Measurements from ENCODE around the gene FGFR3.
A peak's percentile ranks its signal among the peaks of the same experiment; 100 is the strongest.

FGFR3 gene

DNA sequence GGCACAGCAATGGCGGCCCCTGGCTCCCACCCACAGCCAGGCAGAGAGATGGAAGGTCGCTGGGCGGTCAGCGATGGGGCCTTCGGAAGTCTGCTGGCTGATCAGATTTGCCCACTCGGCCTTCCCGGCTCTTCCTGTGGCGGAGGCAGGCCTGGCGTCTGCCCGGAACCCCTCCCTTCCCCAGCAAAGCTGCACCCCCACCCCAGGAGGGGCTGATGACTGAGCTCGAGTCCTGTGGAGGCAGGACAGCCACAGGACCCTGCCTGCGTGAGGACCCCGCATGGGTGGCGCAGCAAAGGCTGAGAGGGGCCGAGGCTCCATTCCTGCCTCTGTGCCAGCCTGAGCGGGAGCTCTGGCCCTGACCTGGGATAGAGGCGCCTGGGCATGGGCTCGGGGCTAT lies 37.0 kb upstream of the FGFR3 start:
- no peak for DNase-seq (ENCODE audit: low read depth in 2 of 3, low spot score in 1 of 3)

DNA sequence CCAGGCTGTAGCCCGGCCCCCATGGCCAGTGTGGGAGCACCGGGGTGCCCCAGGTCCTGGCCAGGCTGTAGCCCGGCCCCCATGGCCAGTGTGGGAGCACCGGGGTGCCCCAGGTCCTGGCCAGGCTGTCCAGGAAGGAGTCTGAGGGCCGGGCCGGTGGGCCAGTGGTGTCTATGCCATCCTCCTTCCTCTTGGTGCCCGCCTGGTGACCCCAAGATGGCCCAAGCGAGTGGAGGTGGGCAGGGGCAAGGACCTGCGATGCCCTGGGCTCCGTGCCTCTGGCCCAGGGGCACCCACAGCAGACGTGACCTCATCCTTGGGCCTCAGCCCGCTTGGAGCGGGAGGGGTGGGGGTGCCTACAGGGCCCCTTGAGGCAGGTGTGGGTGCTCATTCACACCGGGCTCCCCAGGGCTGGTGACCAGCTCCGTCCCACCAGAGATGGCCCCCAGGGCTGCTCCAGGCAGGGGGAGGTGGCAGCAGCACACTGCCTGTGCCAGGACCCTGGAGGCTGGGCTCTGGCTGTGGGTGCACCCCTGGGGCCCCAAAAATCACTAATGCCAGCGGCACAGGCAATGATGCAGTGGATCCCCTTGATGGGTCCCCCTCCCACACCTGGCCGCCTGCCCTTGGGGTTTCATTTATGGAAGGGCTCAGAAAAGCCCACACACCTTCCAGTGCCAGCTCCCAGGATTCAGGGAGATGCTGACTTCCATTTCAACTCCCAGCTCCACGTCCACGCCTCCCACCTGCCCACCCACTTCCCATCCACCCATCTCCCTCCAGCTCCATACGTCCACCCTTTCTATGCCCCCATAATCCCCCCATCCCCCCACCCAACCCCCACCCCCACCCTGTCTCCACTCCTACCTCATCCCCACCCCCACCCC lies 36.0 kb upstream of the FGFR3 start:
- DNase-seq (ENCODE audit: low read depth in 2 of 3, low spot score in 1 of 3), result no peak

DNA sequence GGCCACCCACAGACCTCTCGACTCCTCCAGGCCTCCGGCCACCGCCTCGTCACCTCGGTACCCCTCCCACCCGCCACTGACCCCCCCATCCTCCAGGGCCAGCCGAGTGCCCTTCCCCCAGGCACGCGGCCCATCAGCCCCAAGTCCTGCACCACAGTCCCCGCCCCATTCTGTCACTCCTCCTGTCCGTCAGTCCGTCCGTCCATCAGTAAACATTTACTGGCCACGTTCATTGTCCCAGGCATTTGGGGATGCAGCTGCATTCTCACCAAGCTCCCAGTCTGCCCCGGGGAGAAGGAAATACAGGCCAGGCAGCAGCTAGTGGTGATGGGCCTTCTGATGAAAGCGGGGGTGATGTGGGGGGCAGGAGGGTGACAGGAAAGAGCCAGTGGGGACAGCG lies 35.3 kb upstream of the FGFR3 start:
- no peak for DNase-seq (ENCODE audit: low read depth in 2 of 3, low spot score in 1 of 3)

DNA sequence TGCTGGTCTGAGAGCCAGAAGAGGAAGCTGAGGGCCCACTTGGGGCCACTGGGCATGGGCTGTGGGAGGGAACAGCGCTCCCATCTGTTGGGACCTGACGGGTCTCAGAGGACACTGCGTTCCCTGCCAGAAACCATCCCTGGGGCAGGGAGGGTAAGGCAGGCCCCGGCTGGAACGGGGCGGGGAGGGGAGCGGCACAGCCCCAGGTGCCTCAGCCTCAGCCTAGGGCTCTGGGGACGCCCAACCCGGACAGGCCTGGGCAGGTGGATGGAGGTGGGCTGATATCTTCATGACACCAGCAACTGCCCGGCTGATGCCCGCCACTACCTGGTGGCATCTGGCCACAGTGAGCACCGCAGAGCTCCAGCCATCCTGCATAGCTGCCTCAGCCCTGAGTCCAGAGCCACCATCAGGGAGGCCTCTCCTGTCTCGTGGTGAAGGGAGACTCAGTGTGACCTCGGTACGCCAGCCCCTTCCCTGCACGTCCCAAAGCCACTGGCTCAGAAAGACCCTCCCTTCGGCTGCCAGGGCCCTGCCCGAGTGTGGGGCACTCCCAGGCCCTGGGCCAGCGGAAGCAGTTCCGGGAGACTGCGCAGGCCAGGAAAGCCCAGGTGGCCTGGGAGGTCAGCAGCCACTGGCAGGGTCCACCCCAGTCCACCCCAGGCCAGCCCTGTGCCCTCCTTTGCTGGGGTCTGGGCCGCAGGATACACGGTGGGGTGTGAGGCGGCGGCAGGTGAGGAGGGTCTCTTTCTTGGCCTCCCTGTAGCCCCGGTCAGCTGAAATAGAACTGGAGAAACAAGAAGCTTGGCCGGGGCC lies 34.6 kb upstream of the FGFR3 start:
- DNase-seq (ENCODE audit: low read depth in 2 of 3, low spot score in 1 of 3), result no peak

DNA sequence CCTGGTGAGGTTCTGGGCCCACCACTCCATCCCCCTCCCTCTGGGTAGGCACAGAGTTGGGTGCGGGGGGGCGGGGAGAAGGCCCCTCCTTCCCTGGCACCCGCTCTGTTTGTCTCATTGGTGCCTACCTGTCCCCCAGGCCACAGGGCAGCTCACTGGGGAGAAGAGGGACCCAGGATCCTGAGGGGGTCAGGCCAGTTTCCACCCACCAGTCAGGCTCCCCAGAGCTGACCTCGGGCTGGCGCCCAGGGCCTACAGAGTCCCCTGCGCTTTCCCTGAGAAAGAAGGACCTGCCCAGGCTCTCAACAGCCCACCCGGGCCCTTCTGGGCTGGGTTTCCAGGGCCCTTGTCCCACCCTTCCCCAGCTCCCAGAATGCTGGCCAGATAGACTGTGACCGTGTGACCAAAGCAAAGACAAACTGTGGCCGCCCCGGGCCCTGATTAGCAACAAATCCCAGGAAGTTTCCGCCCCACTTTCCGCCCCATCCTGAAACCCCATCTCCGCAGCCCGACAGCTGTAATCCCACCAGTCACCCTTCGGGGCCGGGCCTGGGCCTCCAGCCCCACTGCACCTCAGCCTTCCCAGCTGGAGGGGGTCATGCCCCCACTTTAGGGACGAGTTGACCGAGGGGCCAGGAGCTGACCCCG lies 33.8 kb upstream of the FGFR3 start:
- no peak for DNase-seq (ENCODE audit: low read depth in 2 of 3, low spot score in 1 of 3)

DNA sequence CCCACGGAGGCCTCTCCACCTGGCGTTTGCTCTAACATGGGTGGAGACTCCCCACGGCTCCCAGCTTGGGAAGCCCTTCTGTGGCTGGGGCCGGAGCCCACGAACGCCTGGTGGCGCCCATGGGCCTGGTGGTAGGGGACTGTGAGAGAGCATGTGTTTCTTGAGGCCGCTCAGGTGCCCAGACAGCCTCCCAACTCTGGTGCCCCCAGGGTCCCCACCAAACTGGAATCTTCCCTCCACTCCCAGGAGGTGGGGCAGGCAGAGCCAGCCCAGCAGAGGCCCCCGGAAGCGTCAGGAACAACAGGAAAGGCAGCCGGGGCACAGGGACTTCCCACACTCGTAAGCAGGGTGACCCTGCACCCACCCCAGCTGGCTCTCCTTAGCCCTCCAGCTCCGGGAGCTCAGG lies 33.3 kb upstream of the FGFR3 start:
- no peak for DNase-seq (ENCODE audit: low read depth in 2 of 3, low spot score in 1 of 3)

DNA sequence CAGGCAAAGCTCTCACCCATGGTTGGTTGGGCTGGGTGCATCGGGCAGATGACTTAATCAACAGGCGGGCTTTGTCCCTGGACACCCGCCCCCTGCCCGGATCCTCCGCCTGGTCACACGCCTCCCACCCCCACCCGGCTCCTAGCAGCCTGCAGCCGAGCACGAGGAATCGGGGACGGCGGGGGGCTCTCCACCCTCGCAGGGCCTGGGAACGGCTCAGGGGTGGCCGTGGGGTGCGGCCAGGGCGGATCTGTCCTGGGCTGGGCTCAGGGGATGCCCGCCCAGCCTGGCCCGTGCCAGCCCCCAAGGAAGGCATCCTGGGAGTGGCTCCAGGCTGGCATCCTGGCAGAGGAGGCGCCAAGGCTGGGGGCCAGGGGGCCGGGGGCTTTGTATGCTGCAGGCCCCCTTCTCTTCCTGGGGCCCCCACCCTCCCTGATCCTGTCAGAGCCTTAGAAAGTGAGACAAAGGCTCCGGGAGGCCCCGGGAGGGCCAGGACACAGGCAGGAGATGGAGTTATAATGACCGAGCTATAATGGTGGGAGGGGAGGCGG lies 32.5 kb upstream of the FGFR3 start:
- DNase-seq (ENCODE audit: low read depth in 2 of 3, low spot score in 1 of 3), result no peak

DNA sequence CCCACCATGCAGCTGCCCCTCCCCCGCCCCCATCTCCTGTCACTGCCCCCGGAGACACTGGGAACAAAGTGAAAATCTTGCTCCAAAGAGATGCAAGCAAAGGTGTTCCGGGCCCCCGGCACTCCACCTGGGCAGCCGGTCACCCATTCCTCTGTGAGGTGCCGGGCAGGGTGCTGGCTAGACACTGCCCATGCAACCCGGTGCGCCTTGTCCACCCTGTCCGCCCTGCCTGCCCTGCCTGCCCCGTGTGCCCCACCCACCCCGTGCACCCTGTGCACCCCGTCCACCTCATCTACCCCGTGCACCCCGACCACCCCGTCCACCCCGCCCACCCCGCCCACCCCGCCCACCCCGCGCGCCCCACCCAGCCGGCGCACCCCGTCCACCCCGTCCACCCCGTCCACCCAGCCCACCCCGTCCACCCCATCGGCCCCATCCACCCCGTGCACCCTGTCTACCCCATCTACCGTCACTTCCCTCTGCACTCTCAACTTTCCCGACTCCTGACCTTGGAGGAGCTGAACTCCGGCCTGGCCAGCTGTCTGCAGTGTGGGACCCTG lies 31.9 kb upstream of the FGFR3 start:
- no peak for DNase-seq (ENCODE audit: low read depth in 2 of 3, low spot score in 1 of 3)

DNA sequence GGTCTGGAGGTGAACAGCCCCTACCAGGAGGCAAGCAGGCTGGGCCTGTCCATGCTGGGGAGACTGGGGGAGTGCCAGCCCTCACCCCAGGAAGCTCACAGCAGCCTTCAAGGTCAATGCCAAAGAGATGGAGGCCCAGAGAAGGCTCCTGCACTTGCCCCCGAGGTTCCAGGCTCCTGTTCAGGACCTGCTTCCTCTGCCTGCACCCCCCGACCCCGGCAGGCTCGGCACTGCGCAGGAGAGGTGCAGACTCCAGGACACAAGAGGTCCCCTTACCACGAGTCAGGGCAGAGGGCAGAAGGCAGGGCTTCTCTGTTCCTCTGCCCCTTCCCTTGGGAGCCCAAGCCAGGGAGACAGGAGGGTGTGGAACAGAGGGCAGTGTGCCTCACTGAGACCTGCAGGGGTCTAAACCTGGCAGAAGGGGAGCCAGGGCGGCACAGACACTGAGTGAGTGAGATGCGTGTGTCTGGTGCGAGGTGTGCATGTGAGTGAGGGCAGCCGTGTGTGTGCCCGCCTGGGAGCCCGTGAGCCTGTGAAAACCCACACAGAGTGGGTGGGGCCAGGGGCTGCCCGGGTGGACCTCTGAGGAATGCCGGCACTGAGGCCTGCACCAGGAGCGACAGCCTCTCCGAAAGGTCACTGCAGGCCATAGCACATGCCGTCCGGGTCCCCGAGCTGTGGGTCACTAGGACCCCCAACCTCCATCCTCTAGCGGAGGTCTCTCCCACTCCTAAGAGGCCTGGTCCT lies 30.7 kb upstream of the FGFR3 start:
- no peak for DNase-seq (ENCODE audit: low read depth in 2 of 3, low spot score in 1 of 3)

DNA sequence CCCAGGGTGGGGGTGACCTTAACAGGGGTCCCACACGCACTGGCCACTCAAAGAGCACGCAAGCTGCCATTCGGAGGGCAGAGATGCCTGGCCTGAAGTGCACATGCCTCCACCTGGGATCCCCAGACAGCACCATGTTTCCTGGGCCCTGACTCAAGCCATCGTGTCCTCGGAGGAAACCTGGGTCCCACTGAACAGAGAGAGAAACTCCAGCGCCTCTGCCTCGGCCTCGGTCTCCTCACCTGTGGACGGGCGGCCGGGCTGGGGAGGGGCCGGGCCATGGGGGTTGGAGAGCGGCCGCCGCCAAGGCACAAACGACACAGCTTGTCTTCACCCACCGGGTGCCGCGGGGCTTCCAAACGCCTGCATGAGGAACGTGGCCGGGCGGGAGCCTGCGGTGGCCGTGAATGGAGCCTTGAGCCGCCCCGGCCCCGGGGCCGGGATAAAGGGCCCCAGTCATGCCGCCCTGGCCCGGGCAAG lies 30.0 kb upstream of the FGFR3 start:
- no peak for DNase-seq (ENCODE audit: low read depth in 2 of 3, low spot score in 1 of 3)

DNA sequence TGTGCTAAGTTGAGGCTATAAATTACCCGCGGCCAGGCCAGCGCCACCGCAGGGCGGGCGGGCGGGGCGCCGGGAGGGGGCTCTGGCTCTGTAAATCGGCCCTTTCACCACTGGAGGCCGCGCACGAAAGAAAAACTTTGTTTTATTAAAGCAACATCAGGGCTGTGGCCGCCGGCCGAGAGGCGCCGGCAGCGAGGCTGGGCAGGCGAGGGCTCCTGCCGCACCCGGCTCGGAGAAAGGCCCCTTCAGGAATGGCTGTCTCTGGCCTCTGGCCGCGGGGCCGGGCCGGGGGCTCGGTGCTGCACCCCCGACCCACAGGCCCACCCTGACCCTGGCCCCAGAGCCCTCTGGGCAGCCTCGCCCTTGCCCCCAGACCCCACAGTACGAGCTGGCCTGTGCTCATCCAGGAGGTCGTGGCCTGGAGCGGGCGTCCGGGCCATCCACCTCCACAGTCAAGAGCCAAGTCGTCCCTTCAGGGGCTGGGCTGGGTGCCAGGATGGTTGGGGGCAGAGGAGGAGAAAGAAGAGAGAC lies 29.5 kb upstream of the FGFR3 start:
- DNase-seq (ENCODE audit: low read depth in 2 of 3, low spot score in 1 of 3), result no peak

DNA sequence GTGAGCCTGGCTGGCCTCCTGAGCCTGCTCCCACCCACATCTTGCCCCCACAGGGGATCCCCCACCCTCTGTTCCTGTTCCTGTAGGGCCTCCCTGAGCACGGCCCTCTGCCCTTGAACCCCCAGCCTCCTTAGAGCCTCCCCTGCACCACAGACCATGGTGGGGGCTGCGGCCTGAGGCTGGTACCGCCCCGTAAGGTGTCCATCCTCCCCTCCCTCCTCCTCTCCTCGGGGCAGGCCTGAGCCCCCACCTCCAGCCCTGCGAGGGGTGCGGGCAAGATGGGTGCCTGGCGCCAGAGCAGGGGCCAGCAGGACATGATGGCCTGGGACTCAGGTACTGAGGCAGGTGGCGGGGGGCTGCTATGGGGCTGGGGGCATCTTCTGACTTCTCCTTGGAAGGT lies 28.4 kb upstream of the FGFR3 start:
- no peak for DNase-seq (ENCODE audit: low read depth in 2 of 3, low spot score in 1 of 3)

DNA sequence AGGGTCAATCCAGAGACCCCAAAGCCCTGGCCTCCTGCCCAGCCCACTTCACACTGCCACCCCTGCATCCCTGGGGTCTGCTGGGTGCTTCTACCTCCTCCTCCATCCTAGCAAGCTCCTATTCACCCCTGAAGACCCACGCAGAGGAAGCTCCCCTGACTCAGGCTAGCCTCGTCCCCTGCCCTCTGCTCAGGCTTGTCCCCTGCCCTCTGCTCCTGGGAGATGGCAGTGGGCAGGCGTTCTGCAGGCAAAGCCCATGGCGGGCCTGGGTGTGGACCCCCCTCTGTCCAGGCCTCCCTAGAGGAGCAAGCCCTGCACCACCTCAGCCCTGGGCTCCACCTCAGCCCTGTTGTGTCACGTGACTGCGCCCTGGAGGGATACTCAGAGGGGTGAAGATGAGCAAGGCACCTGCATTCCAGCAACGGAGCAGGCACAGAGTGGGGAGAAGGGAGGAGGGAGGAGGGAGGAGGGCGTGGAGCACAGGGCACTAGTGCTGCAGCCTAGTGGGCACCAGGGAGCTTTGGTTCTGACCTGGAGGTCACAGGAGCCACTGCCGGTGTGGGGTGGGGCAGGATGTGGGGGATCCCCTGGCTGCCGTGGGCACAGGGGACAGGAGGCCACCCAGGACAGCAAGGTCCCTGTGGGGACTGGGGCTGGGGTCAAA lies 27.6 kb upstream of the FGFR3 start:
- no peak for DNase-seq (ENCODE audit: low read depth in 2 of 3, low spot score in 1 of 3)

DNA sequence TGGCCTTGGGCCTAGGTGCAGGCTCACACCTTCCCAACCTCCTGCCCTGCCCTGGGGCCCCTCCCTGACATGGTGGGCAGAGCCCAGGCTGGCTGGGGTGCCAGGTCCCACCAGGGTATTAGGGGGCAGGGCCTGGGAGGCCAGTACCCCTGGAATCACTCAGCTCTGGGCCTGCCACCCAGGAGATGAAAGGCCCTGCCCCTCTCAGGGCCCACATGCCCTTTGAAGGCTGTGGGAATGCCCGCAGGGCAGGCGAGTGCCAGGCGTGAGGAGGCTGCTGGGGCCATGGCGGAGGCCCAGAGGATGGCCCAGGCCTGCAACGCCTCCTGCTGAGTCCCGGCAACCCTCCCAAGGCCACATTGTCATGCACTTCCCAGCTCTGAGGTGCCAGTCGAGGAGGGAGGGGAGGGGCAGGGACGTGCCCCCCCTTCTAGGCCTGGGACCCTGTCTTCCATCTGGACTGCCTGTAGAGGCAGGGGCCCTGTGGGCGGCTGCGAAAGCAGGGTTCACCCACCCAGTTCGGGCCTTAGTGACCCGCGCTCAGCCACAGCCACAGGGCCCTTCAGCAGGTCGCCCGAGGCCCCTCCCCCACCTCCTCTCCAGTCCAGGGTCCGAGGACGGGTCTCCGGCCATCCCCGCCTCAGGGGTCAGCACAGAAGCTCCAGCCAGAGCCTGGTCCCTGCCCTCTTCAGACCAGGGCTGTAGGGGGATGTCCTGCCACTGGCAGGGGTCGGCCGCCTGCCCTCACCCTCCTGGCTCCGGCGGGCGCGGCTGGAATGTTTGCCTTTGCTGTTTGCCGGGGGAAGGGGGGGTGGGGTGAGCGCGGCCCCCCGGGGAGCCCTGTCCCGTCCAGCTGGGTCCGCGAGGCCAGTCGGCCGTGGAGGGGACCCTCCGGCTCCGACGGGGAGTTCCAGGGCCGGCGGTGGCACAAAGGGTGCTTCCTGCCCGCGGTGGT lies 26.7 kb upstream of the FGFR3 start:
- DNase-seq (ENCODE audit: low read depth in 2 of 3, low spot score in 1 of 3), result no peak

DNA sequence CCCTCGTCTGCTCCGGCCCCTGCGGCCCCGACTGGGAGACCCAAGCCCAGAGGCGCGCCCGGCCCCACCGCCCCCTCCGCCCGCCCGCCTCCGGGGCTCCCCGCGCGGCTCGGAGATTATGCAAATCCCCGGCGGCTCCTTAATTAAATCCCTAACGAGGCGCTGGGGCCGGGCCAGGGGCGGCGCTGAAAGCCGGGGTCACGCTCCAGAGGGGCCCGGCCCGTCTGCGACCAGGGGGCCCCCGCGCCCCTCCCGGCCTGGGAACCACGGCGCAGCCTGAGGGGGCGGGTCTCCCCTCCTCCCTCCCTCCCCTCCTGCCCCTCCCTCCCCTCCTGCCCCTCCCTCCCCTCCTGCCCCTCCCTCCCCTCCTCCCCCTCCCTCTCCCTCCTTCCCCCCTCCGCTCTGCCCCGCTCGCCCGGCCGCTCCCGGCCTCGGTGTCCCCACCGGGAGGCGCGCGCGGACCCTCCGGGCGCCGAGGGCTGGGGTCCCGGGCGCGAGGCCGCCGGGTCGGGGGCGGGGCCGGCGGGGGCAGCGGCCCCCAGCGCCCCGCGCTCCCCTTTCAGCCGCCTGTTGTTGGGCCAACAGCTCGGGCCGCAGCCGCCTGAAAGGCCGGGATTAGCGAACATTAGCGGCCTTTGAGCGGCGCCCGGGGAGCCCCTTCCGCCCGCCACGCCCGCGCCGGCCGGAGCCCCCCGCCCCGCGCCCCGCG lies 25.9 kb upstream of the FGFR3 start:
- no peak for DNase-seq (ENCODE audit: low read depth in 2 of 3, low spot score in 1 of 3)

DNA sequence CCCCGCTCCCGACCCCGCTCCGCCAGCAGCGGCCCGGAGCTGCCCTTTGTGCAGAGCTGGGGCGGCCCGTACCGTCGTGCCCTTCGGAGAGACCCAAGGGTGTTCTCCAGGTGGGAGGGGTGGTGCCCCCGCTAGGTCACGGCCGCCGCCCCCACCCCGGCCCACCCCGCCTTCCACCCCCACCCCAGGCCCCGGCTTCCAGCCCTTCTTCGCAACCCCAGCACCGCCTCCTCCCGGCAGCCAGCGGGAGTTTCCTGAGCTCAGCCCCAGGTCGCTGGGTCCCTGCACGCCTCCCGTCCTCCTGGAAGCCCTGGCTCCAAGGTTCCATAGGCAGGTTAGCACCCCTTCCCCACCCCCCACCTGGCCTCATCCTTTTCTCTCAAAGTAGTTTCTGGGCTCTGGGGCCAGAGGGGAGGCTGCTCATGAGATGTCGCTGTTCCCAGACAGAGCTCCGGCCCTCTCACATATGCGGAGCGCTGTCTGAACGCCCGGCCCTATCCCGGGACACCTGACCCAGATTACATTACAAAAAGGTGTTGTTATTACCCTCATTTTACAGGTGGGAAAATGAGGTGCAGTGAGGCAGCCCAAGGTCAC lies 25.2 kb upstream of the FGFR3 start:
- DNase-seq (ENCODE audit: low read depth in 2 of 3, low spot score in 1 of 3), result peak in 1 of 3 donors; percentile 28

DNA sequence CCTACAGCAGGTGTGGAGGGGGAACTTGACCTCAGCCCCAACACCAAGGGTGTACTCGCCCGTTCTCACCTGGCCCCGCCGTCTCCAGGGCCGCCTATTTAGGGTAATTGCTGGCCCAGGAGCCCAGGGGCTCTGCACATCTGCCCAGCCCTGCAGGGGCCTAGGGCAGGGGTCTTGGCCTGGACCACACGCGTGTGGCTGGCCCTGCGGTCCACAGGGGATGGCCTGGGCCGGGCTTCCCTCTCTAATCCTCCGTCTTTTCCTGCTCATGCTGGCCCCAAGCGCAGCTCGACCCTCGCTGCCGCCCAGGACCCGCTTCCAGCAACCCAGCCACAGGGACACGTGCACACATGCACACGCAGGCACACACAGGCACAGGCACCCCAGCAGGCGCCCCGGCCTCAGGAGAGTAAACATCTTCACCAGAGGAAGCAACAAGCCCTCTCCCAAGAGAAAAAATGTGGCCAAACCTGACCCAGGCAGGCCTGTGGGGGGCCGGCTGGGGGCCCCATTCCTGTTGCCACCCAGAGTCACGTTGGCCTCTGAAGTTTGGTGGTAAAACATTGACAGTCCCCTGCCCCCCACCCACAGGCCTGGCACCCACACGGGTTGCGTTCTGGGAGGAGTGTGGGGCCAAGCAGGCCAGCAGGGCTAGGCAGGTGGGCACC lies 24.6 kb upstream of the FGFR3 start:
- DNase-seq (ENCODE audit: low read depth in 2 of 3, low spot score in 1 of 3), result no peak
